HG03469 (cell line): Measurements from ENCODE around the gene RAPGEF6.
"Not testable (repeated sequence)": the region's sequence is repeated elsewhere in the genome, so short reads cannot be mapped to it uniquely, and the experiment has no call there.

Experiments
- ATAC-seq: cut with Tn5 transposase; IDR thresholded peaks from one replicate; pipeline ENCODE4 v1.9.1; 2021; ENCODE audit warnings: mild to moderate bottlenecking, moderate library complexity, moderate number of reproducible peaks; ENCODE audit not compliant: unreplicated experiment

The RAPGEF6 gene

GRCh38 chr5:131610198-131611063, 24.6 kb downstream of the RAPGEF6 start:
- ATAC-seq, result no peak

GRCh38 chr5:131609774-131610173, 25.3 kb downstream of the RAPGEF6 start:
- no peak for ATAC-seq

GRCh38 chr5:131608597-131608996, 26.4 kb downstream of the RAPGEF6 start:
- ATAC-seq, result no peak

GRCh38 chr5:131607903-131608540, 27.0 kb downstream of the RAPGEF6 start:
- ATAC-seq, result no peak

DNA sequence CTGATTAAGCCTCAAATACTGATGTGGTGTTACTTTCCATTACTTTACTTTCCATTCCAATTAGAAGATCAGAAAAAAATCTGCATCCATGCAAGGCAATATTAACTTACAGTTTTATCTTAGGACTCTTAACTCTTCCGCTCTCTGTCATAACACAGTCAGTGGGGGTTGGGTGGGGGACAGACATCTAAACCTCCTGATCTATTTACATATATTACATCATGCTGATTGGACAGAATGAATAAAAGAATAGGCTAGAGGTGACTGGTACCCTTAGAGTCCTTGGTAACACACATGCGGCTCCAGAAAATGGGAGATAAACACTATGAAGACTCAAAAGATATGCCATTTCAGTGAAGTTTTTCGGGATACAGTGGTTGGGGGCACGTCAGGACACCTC, 27.6 kb downstream of the RAPGEF6 start:
- no peak for ATAC-seq

DNA sequence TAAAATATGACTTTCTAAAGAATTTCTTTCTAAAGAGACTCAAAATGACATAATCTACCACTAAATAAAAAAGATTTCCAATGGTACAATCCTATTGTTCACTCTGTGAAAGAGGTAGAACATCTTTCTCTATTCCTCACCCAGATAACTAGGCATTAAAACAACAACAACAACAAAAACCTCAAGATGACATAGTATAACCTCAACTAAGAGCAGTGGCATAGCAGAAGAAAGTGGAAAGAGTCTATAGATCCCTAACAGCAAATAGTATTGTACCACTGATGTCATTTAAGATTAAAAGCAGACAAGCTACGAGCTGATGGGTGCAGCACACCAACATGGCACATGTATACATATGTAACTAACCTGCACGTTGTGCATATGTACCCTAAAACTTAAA, 29.9 kb downstream of the RAPGEF6 start:
- no peak for ATAC-seq

- no peak for ATAC-seq
These were observed 39.7 kb downstream of the RAPGEF6 start for GRCh38 chr5:131595088-131596033.

DNA sequence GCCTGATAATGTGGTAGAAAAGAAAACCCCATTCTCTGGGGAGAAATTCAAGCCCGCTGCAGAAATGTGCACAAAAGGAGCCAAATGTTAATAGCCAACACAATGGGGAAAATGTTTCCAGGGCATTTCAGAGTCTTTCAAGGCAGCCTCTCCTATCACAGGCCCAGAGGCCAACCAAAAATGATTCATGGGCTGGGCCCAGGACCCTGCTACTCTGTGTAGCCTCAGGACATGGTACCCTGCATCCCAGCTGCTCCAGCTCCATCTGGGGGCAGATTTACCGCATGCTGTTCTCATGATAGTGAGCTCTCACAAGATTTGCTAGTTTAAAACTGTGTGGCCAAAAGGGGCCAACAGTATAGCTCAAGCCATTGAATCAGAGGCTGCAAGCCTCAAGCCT, 41.1 kb downstream of the RAPGEF6 start:
- no peak for ATAC-seq

- not testable (repeated sequence) for ATAC-seq
These were observed 41.6 kb downstream of the RAPGEF6 start for GRCh38 chr5:131593436-131593835.

DNA sequence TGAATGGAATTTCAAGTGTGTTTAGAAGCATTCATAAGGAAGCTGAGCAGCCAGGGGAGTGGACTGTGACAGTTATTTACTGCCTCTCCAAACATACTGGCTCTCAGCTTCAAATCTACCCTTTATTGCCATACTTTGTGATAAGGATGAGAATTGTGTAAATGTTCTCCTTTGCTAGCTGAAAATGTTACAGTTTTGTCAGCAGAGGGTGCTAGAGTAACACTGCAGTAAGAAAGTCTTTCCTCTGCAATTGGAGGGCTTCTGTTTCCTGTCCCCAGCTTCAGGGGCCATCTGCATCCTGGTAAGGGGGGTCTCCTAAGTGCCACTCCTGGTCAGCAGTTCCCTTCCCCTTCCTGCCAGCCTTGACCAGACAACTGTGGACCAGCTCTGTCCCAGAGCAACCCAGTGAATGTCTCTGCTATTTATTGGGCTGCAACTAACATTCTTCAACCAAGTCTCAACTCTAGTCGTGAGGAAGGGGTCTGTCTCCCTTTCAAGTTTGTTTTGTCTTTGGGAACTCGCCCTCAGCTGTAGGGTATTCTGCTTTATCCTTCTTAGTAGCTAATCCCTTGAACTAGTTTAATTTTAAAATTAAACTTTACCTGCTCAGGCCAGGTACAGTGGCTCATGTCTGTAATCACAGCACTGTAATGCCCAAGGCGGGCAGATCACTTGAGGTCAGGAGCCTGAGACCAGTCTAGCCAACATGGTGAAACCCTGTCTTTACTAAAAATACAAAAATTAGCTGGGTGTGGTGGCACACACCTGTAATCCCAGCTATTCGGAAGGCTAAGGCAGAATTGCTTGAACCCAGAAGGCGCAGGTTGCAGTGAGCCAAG, 45.3 kb downstream of the RAPGEF6 start:
- no peak for ATAC-seq

DNA sequence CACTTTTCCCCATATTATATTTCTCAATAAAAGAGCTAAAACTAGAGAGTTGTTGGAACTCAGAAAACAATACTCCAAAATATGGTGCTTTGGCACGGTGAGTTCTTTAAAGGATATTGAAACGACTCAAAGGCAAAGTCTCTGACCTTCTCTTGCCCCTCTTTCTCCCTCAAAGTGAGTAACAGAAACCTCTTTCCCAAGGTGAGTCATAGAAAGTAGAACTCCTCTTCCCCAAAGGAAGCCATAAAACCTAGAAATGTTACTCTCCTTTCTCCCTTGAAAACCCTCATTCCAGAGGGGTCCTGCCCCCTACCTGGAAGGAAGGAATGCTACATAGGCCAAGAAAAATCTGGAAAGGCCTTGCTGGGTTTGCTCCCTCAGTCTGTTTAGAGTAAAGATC, 47.5 kb downstream of the RAPGEF6 start:
- ATAC-seq, result no peak

DNA sequence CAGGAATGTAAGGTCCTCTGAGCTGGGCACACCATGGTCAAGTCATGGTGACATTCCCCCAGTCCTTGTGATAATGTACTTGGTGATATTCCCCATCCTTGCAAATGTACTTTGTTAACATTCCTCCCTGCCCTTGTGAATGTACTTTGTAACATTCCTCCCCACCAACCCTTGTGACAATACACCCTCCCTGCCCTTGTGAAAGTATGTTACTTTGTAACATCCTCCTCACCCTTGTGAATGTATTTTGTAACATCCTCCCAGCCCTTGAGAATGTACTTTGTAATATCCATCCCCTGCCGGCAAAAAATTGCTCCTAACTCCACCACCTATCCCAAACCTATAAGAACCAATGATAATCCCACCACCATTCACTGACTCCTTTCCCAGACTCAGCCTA, 53.3 kb downstream of the RAPGEF6 start:
- ATAC-seq, result no peak

DNA sequence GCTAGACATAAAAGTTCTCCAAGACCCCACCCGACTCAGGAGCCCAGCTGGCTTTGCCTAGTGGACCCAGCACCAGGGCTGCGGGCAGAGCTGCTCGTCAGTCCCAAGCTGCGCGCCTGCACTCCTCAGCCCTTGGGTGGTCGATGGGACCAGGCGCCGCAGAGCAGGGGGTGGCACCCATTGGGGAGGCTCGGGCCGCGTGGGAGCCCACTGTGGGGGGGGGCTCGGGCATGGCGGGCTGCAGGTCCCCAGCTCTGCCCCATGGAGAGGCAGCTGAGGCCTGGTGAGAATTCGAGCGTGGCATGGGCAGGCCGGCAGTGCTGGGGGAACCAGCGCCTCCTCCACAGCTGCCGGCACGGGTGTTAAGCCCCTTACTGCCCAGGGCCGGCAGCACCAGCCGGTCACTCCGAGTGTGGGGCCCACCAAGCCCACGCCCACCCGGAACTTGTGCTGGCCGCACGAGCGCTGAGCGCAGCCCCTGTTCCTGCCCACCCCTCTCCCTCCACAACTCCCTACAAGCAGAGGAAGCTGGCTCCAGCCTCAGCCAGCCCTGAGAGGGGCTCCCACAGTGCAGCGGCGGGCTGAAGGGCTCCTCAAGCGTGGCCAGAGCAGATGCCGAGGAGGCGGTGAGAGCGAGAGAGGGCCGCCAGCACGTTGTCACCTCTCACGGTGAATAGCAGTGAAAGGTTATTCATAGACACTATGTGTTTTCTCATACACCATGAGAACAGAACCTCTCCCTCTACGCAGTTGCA, 54.9 kb downstream of the RAPGEF6 start:
- no peak for ATAC-seq

GRCh38 chr5:131575660-131576227, 59.3 kb downstream of the RAPGEF6 start:
- ATAC-seq, result no peak

- no peak for ATAC-seq
These were observed 63.3 kb downstream of the RAPGEF6 start for GRCh38 chr5:131571669-131572168.

DNA sequence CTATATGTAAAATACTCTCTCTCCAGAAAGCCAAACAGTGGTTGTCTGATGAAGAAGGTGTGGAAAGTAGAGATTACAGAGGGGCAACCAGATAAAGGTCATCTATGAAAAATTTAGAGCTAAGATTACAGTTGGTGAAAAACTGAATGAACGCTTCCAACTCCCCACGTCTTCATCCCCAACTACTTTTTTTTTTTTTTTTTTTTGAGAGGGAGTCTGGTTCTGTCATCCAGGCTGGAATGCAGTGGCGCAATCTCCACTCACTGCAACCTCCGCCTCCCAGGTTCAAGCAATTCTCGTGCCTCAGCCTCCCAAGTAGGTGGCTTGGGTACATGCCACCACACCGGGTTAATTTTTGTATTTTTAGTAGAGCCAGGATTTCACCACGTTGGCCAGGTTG, 64.3 kb downstream of the RAPGEF6 start:
- no peak for ATAC-seq

DNA sequence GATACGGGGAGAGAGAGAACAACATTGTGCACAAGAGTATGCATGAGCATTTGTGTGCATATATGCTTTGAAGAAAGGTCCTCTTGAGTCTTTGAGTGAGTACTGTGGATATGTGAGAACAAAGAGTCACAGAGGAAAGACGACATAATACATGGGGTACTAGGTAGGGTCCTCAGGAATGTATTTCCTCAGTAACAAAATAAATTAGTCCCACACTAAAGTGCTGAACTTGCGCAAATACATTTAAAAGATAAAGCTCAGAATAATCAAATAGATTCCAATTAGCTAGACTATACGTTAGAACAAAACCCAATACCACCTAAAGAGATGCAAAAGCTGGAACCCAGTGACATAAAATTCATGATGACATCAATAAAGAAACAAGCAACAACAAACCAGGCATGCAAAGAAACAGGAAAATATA, 70.8 kb downstream of the RAPGEF6 start:
- ATAC-seq, result no peak

- no peak for ATAC-seq
These were observed 71.4 kb downstream of the RAPGEF6 start for GRCh38 chr5:131563434-131564228.
